WTC11 (cell line): ENCODE results near the gene RAET1G. TPM values are rescaled to one million over a fixed set of nuclear protein-coding genes. Genes with fewer than 3 reads are reported as not detected.

Experiments
- ATAC-seq: fragments of 200-7000 bp; cut with Tn5 transposase; 2 replicates; pipeline ENCODE4 v1.10.0; 2021; ENCODE audit warnings: mild to moderate bottlenecking, moderate library complexity
- CTCF ChIA-PET: fragments of 300-600 bp; sonication (Branson Sonifier 250); formaldehyde crosslinking; loops from one replicate; lab custom pipeline; 2021; ENCODE audit warnings: antibody characterized with exemption; lab: Charles Lee
- POLR2A ChIA-PET: fragments of 350-600 bp; sonication (Branson Sonifier 250); formaldehyde crosslinking; loops from one replicate; lab custom pipeline; 2021; ENCODE audit warnings: antibody characterized with exemption; lab: Charles Lee
- DNase-seq: peaks from one replicate; pipeline ENCODE4 v3.0.0; 2021; ENCODE audit warnings: low spot score
- H3K27ac Mint-ChIP-seq: 2 replicates; pipeline ENCODE4 v1.8.0; 2021; ENCODE audit warnings: mixed read lengths
- H3K27me3 Mint-ChIP-seq: 2 replicates; pipeline ENCODE4 v1.8.0; 2021; ENCODE audit warnings: low read depth, mild to moderate bottlenecking, moderate library complexity, mixed read lengths
- H3K36me3 Mint-ChIP-seq: 2 replicates; pipeline ENCODE4 v1.8.0; 2021; ENCODE audit warnings: mixed read lengths
- H3K4me1 Mint-ChIP-seq: 2 replicates; pipeline ENCODE4 v1.8.0; 2022; ENCODE audit warnings: mixed read lengths
- H3K4me3 Mint-ChIP-seq: 2 replicates; pipeline ENCODE4 v1.8.0; 2021; ENCODE audit warnings: mild to moderate bottlenecking, moderate library complexity, mixed read lengths
- H3K9me3 Mint-ChIP-seq: 2 replicates; pipeline ENCODE4 v1.8.0; 2021; ENCODE audit warnings: mixed read lengths
- CDX4 ChIP-seq: fragments of 250-450 bp; sonication (Bioruptor Pico); IDR thresholded peaks from 2 replicates; pipeline ENCODE4 v1.9.0; 2021; ENCODE audit warnings: moderate library complexity, mild to moderate bottlenecking, inconsistent platforms, borderline replicate concordance
- FOXP1 ChIP-seq: sonication (generic); formaldehyde crosslinking; IDR thresholded peaks from 2 replicates; pipeline ENCODE4 v1.8.0; 2022; ENCODE audit warnings: missing genetic modification reagents, mild to moderate bottlenecking, moderate library complexity, borderline replicate concordance
- JUN ChIP-seq: sonication (generic); formaldehyde crosslinking; IDR thresholded peaks from 2 replicates; pipeline ENCODE4 v1.8.0; 2023; ENCODE audit warnings: mild to moderate bottlenecking, missing genetic modification reagents
- MXD4 ChIP-seq: fragments of 250-450 bp; sonication (Bioruptor Pico); IDR thresholded peaks from 2 replicates; pipeline ENCODE4 v1.8.0; 2021; ENCODE audit warnings: mild to moderate bottlenecking, moderate library complexity, borderline replicate concordance
- NFE2L1 ChIP-seq: sonication (generic); formaldehyde crosslinking; IDR thresholded peaks from 2 replicates; pipeline ENCODE4 v1.8.1; 2023; ENCODE audit warnings: missing genetic modification reagents
- NR2C2 ChIP-seq: sonication (generic); formaldehyde crosslinking; IDR thresholded peaks from 2 replicates; pipeline ENCODE4 v1.8.0; 2022; ENCODE audit warnings: mild to moderate bottlenecking, missing genetic modification reagents
- OVOL2 ChIP-seq: fragments of 250-450 bp; sonication (Bioruptor Pico); IDR thresholded peaks from 2 replicates; pipeline ENCODE4 v1.9.0; 2021; ENCODE audit warnings: mild to moderate bottlenecking, borderline replicate concordance
- RELA ChIP-seq: sonication (generic); formaldehyde crosslinking; IDR thresholded peaks from 2 replicates; pipeline ENCODE4 v1.8.1; 2022; ENCODE audit warnings: missing genetic modification reagents, mild to moderate bottlenecking, borderline replicate concordance
- SMAD3 ChIP-seq: sonication (generic); formaldehyde crosslinking; IDR thresholded peaks from 2 replicates; pipeline ENCODE4 v1.8.0; 2022; ENCODE audit warnings: missing genetic modification reagents, mild to moderate bottlenecking, borderline replicate concordance
- SP1 ChIP-seq: sonication (generic); formaldehyde crosslinking; conservative IDR thresholded peaks from 2 replicates; pipeline ENCODE4 v1.8.1; 2022; ENCODE audit warnings: missing genetic modification reagents
- USF2 ChIP-seq: sonication (generic); formaldehyde crosslinking; IDR thresholded peaks from 2 replicates; pipeline ENCODE4 v1.8.1; 2023; ENCODE audit warnings: mild to moderate bottlenecking, missing genetic modification reagents, moderate library complexity
- ZNF121 ChIP-seq: sonication (generic); formaldehyde crosslinking; IDR thresholded peaks from 2 replicates; pipeline ENCODE4 v1.8.0; 2023; ENCODE audit warnings: missing genetic modification reagents
- ZNF317 ChIP-seq: sonication (generic); formaldehyde crosslinking; IDR thresholded peaks from 2 replicates; pipeline ENCODE4 v1.8.1; 2023; ENCODE audit warnings: low read depth, mild to moderate bottlenecking, moderate library complexity, missing genetic modification reagents, borderline replicate concordance
- ZNF512 ChIP-seq: sonication (generic); formaldehyde crosslinking; IDR thresholded peaks from 2 replicates; pipeline ENCODE4 v1.8.1; 2022; ENCODE audit warnings: missing genetic modification reagents, borderline replicate concordance
- total RNA-seq: library from RNA; stranded (reverse); gene quantifications from 3 replicates; pipeline ENCODE4 v1.2.3, GENCODE V29; 2021
- TF ChIP-seq, protein P1 (sequence below): sonication (generic); formaldehyde crosslinking; IDR thresholded peaks from 2 replicates; pipeline ENCODE4 v1.8.1; 2023; ENCODE audit warnings: mild to moderate bottlenecking, missing genetic modification reagents, borderline replicate concordance
- TF ChIP-seq, protein P2 (sequence below): sonication (generic); formaldehyde crosslinking; IDR thresholded peaks from 2 replicates; pipeline ENCODE4 v1.8.0; 2022; ENCODE audit warnings: mild to moderate bottlenecking, missing genetic modification reagents
- TF ChIP-seq, protein P3 (sequence below): fragments of 200-600 bp; IDR thresholded peaks from 2 replicates; pipeline ENCODE4 v1.8.0; 2022; ENCODE audit warnings: antibody characterized with exemption

The RAET1G gene
- total RNA-seq, 1 experiment from 2014 or later, result not detected

- TF ChIP-seq, protein P1, sequence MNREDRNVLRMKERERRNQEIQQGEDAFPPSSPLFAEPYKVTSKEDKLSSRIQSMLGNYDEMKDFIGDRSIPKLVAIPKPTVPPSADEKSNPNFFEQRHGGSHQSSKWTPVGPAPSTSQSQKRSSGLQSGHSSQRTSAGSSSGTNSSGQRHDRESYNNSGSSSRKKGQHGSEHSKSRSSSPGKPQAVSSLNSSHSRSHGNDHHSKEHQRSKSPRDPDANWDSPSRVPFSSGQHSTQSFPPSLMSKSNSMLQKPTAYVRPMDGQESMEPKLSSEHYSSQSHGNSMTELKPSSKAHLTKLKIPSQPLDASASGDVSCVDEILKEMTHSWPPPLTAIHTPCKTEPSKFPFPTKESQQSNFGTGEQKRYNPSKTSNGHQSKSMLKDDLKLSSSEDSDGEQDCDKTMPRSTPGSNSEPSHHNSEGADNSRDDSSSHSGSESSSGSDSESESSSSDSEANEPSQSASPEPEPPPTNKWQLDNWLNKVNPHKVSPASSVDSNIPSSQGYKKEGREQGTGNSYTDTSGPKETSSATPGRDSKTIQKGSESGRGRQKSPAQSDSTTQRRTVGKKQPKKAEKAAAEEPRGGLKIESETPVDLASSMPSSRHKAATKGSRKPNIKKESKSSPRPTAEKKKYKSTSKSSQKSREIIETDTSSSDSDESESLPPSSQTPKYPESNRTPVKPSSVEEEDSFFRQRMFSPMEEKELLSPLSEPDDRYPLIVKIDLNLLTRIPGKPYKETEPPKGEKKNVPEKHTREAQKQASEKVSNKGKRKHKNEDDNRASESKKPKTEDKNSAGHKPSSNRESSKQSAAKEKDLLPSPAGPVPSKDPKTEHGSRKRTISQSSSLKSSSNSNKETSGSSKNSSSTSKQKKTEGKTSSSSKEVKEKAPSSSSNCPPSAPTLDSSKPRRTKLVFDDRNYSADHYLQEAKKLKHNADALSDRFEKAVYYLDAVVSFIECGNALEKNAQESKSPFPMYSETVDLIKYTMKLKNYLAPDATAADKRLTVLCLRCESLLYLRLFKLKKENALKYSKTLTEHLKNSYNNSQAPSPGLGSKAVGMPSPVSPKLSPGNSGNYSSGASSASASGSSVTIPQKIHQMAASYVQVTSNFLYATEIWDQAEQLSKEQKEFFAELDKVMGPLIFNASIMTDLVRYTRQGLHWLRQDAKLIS, result no peak
- TF ChIP-seq ZNF317, result no peak
- TF ChIP-seq SMAD3 (CRISPR knock-in tag), result no peak
- no peak for TF ChIP-seq OVOL2 (CRISPR knock-in tag)
- TF ChIP-seq, protein P2, sequence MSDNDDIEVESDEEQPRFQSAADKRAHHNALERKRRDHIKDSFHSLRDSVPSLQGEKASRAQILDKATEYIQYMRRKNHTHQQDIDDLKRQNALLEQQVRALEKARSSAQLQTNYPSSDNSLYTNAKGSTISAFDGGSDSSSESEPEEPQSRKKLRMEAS (CRISPR knock-in tag), result no peak
Measured at GRCh38 chr6:149907317-149907716, 15.6 kb downstream of the RAET1G start (continued).

- DNase-seq (no peak), ATAC-seq (no peak)
- Mint-ChIP-seq H3K36me3 (peaks cover 16% of the 10 kb centered on the region), H3K4me1 (no peaks in the 10 kb centered on the region), H3K27me3 (peaks cover 22% of the 10 kb centered on the region)
- CTCF ChIA-PET, result interaction anchor here (1.2 to 3.2 kb wide), 2 partner anchors 66 to 165 kb away, joined by 4 to 21 read pairs; no protein-coding TSS in a partner anchor
- TF ChIP-seq ZNF512 (CRISPR knock-in tag) (no peak), USF2 (CRISPR knock-in tag) (no peak), ZNF121 (CRISPR knock-in tag) (no peak), FOXP1 (CRISPR knock-in tag) (no peak), NFE2L1 (CRISPR knock-in tag) (no peak), RELA (no peak), MXD4 (CRISPR knock-in tag) (no peak)
- TF ChIP-seq, all 79 proteins: peak for 0
- Mint-ChIP-seq H3K4me3 (no peak overlapping the region), H3K9me3 (peaks cover 43% of the 10 kb centered on the region), H3K27ac (no peak overlapping the region)
- POLR2A ChIA-PET, result no interaction called here
Measured at GRCh38 chr6:149906405-149906804, 16.5 kb downstream of the RAET1G start.

DNA sequence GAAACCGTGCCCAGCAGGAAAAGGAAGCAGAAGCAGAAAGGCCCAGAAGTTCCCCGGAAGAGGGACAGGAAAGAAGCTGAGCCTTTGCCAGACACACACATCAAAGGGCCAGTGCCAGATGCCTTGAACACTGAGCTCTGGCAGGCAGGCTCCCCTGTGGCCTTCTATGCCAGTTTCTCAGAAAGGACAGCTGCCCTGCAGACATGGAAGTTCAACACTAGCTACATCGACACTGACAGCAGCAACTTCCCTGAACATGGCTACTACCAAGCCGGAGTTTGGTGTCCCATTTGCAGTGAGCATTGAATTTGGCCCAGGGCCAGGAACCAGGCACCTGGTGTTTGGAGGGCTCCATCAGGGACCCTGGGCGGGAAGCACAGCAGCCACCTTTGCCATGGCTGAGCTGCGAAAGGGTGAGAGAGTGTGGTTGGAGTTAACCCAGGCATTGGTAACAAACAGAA, 17.0 kb downstream of the RAET1G start:
- no peak overlapping the region for H3K27ac Mint-ChIP-seq
- peaks cover 16% of the 10 kb centered on the region for H3K36me3 Mint-ChIP-seq
- ATAC-seq (no peak), DNase-seq (no peak)
- ChIA-PET POLR2A (no interaction called here), CTCF (interaction anchor here (1.2 to 3.2 kb wide), 2 partner anchors 65 to 165 kb away, joined by 4 to 21 read pairs; no protein-coding TSS in a partner anchor)
- no peaks in the 10 kb centered on the region for H3K4me1 Mint-ChIP-seq
- H3K27me3 Mint-ChIP-seq, result peaks cover 17% of the 10 kb centered on the region
- no peak for TF ChIP-seq NR2C2 (CRISPR knock-in tag)
- peaks cover 43% of the 10 kb centered on the region for H3K9me3 Mint-ChIP-seq
- no peak overlapping the region for H3K4me3 Mint-ChIP-seq

DNA sequence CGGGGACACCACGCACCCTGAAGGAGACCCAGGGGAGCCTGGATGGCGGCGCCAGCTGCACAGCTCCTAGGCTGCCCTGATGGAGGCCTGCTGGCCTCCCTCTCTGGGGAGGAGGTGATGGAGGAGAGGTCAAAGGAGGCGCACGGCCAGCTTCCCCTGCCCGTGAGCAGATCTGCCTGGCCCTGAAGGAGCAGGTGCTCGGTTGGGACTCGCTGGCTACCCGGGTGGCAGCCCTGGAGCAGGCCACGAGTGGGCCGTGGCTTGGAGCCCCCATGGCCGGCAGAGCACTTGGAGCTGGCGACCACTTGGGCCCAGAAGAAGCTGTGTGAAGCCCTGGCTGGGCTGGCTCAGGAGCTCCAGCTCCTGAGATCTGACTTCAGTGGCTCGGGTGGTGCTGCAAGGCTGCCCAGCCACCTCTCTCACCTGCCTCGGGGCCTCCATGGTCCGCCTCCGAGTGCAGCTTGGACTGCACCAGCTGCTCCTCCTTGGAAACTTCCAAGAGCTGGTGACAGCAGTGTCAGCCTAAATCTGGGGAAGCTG, 17.5 kb downstream of the RAET1G start:
- peaks cover 41% of the 10 kb centered on the region for H3K9me3 Mint-ChIP-seq
- ChIA-PET CTCF (interaction anchor here (1.2 to 3.2 kb wide), 3 partner anchors 42 to 166 kb away, joined by 4 to 21 read pairs (median 8); partner anchors contain the start of gene LRP11), POLR2A (no interaction called here)
- no peak overlapping the region for H3K4me3 Mint-ChIP-seq
- no peak for ATAC-seq
- H3K36me3 Mint-ChIP-seq, result peaks cover 16% of the 10 kb centered on the region
- no peak for DNase-seq
- TF ChIP-seq, protein P2 (CRISPR knock-in tag), result no peak
- no peak for TF ChIP-seq JUN (CRISPR knock-in tag)
- TF ChIP-seq CDX4 (CRISPR knock-in tag), result no peak
- TF ChIP-seq SP1 (CRISPR knock-in tag), result no peak
- TF ChIP-seq, protein P3, sequence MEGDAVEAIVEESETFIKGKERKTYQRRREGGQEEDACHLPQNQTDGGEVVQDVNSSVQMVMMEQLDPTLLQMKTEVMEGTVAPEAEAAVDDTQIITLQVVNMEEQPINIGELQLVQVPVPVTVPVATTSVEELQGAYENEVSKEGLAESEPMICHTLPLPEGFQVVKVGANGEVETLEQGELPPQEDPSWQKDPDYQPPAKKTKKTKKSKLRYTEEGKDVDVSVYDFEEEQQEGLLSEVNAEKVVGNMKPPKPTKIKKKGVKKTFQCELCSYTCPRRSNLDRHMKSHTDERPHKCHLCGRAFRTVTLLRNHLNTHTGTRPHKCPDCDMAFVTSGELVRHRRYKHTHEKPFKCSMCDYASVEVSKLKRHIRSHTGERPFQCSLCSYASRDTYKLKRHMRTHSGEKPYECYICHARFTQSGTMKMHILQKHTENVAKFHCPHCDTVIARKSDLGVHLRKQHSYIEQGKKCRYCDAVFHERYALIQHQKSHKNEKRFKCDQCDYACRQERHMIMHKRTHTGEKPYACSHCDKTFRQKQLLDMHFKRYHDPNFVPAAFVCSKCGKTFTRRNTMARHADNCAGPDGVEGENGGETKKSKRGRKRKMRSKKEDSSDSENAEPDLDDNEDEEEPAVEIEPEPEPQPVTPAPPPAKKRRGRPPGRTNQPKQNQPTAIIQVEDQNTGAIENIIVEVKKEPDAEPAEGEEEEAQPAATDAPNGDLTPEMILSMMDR, result no peak
- no peaks in the 10 kb centered on the region for H3K4me1 Mint-ChIP-seq
- H3K27me3 Mint-ChIP-seq, result peaks cover 13% of the 10 kb centered on the region
- H3K27ac Mint-ChIP-seq, result no peak overlapping the region
